ENCODE results near the gene ZNF593.

GRCh38 chr1:26180010-26180506 is 10.3 kb downstream of the ZNF593 start:
- TF ChIP-seq CTCF (IDR thresholded peaks at IDR 0.05; ENCODE audit: low read depth, low read length) (no peak), EZH2phosphoT487 (IDR thresholded peaks at IDR 0.05; ENCODE audit: low read depth) (no peak)
